WI38 (cell line): Measurements from ENCODE around the gene CCNA2.

Experiments used
- H3K4me3 ChIP-seq: 2 replicates; pipeline ENCODE4 v1.5.1; 2011; ENCODE audit warnings: low read depth, mild to moderate bottlenecking, control low read depth, low read length
- TF ChIP-seq, protein P1 (sequence below): IDR thresholded peaks from 2 replicates; pipeline ENCODE4 v1.5.1; 2012; ENCODE audit warnings: low read depth, mild to moderate bottlenecking, control low read depth, low read length

The CCNA2 gene

GRCh38 chr4:121823505-121824170, at the start of gene CCNA2:
Gene CCNA2, minus strand, starts transcription at chr4:121823883. Its CDS starts 255 bp downstream, at chr4:121823628.
- TF ChIP-seq, protein P1, sequence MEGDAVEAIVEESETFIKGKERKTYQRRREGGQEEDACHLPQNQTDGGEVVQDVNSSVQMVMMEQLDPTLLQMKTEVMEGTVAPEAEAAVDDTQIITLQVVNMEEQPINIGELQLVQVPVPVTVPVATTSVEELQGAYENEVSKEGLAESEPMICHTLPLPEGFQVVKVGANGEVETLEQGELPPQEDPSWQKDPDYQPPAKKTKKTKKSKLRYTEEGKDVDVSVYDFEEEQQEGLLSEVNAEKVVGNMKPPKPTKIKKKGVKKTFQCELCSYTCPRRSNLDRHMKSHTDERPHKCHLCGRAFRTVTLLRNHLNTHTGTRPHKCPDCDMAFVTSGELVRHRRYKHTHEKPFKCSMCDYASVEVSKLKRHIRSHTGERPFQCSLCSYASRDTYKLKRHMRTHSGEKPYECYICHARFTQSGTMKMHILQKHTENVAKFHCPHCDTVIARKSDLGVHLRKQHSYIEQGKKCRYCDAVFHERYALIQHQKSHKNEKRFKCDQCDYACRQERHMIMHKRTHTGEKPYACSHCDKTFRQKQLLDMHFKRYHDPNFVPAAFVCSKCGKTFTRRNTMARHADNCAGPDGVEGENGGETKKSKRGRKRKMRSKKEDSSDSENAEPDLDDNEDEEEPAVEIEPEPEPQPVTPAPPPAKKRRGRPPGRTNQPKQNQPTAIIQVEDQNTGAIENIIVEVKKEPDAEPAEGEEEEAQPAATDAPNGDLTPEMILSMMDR, result no peak

DNA sequence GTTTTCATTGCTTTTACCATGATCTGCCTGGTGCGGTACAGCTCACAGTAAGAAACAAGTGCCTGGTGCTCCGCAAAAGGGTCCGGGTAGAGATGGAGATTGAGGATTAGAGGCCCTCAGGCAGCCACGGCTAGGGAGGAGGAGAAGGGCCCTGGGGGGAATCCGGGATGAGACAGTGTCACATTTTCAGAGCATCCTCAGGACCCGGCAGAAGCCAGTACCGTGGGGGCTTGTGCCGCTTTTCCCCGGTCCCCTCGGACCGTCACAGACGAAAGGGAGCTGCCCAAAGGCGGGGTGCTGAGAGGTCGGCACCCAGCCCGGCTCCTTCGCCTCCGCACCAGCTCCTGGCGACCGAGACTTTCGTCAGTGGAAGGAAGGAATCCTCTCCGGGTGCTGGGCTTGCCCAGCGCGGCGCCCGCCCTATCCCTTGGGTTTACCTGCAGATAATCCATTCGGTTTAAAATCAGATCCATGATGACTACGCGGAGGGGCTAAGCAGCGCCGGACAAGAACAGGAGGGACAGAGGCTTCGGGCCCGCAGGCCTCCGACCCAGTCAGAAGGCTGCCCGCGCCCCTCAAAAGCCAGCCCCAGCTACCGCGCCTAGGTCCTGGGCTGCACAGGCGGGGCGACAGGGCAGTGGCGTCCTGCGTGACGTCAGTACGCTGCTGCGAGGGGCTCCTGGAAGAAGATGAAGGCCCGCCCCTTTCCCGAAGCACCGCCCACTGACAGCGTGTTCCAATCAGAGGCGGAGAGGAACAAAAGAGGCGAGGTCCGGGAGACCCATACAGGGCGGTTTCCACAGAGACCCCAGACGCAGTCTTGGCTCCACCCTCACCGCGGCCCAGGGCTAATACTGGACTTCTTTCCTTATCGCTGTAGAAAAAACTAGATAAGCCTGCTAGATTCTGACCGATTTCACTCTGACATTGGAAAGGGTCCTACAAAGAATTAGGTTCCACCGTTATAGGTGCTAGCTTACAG, 46.4 kb upstream of the CCNA2 start, which contains the start of gene BBS7:
Gene BBS7 (minus strand): TSS at position 634 of the 982 bp plus-strand sequence. CDS start 161 bp downstream, at position 473.
- TF ChIP-seq, protein P1, result no peak
- H3K4me3 ChIP-seq, result peak within 1 kb of the TSS; percentile 88

More at GRCh38 chr4:121823505-121824170, at the start of gene CCNA2:
- peak within 1 kb of the TSS; percentile 69 for H3K4me3 ChIP-seq

DNA sequence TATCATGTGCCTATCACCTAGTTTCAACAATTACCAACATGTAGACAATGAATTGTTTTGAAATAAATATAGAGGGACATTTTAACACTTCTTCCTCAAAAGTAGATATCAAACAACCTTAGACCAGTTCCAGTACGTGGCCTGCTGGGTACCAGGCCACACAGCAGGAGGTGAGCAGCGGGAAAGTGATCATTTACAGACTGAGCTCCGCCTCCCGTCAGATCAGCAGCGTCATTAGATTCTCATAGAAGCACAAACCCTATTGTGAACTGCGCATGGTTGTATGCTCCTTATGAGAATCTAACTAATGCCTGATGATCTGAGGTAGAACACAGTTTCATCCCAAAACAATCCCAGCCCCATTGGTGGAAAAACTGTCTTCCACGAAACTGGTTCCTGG, 40.1 kb upstream of the CCNA2 start:
- no peak overlapping the region for H3K4me3 ChIP-seq
- TF ChIP-seq, protein P1, result no peak

GRCh38 chr4:121861426-121861825, 37.7 kb upstream of the CCNA2 start:
- TF ChIP-seq, protein P1, result no peak
- H3K4me3 ChIP-seq, result no peak overlapping the region

GRCh38 chr4:121860121-121860520, 36.4 kb upstream of the CCNA2 start:
- TF ChIP-seq, protein P1, result no peak
- no peak overlapping the region for H3K4me3 ChIP-seq

GRCh38 chr4:121851354-121851753, 27.7 kb upstream of the CCNA2 start:
- H3K4me3 ChIP-seq, result no peak overlapping the region
- TF ChIP-seq, protein P1, result no peak
